Stomach (tissue), 4 donors: ENCODE measurements around the gene SORCS2.

Experiments
- CTCF ChIP-seq, 7 experiments: fragments of 450-650 bp in 4 of 7; fragments of 200-600 bp in 3 of 7; sonication (generic) in 3 of 7; IDR thresholded peaks; one replicate each; pipeline ENCODE4 v1.5.1; 2016 to 2019; ENCODE audit warnings: antibody characterized with exemption in 7 of 7, control low read depth in 2 of 7, mild to moderate bottlenecking in 1 of 7
- POLR2A ChIP-seq, 4 donors: fragments of 450-650 bp; IDR thresholded peaks; one replicate each; pipeline ENCODE4 v1.6.1; 2016; ENCODE audit warnings: antibody characterized with exemption in 4 of 4, control low read depth in 2 of 4, mild to moderate bottlenecking in 1 of 4, moderate library complexity in 1 of 4

GRCh38 chr4:7394681-7395451, 202.5 kb downstream of the SORCS2 start:
- TF ChIP-seq CTCF (IDR thresholded peaks at IDR 0.05) (no peak), POLR2A (IDR thresholded peaks at IDR 0.05) (no peak)
